AG04449 (cell line): ENCODE data around the gene PDE4D.
"Not testable (repeated sequence)": the region's sequence is repeated elsewhere in the genome, so short reads cannot be mapped to it uniquely, and the experiment has no call there.

Experiments
- CTCF ChIA-PET: fragments of 350-600 bp; formaldehyde crosslinking; extraction: SDS; loops from one replicate; lab custom pipeline; 2021; ENCODE audit warnings: antibody characterized with exemption; lab: Yijun Ruan, JAX
- POLR2A ChIA-PET: fragments of 400-600, 350-600 bp; formaldehyde crosslinking; extraction: SDS; loops from one replicate; lab custom pipeline; 2020; ENCODE audit warnings: antibody characterized with exemption, inconsistent platforms; lab: Yijun Ruan, JAX
- DNase-seq: peaks from one replicate; pipeline ENCODE4 v3.0.0-alpha.2; 2010; ENCODE audit warnings: low read depth, low spot score
- H3K4me3 ChIP-seq: 2 replicates; pipeline ENCODE4 v1.5.1; 2011; ENCODE audit warnings: low read depth, mild to moderate bottlenecking, control low read depth, low read length
- CTCF ChIP-seq: IDR thresholded peaks from one replicate; pipeline ENCODE4 v1.5.1; 2011; ENCODE audit warnings: mild to moderate bottlenecking, moderate library complexity, low read length, control low read depth, inconsistent platforms; ENCODE audit not compliant: insufficient read depth; ENCODE audit errors: missing control alignments

PDE4D gene

GRCh38 chr5:59416451-59416850 lies 477.1 kb downstream of the PDE4D start:
- ChIA-PET CTCF (no interaction called here), POLR2A (no interaction called here)
- DNase-seq: no peak
- no peak for TF ChIP-seq CTCF
- H3K4me3 ChIP-seq: no peak overlapping the region

- no peak for TF ChIP-seq CTCF
- ChIA-PET POLR2A (no interaction called here), CTCF (no interaction called here)
- no peak for DNase-seq
- no peak overlapping the region for H3K4me3 ChIP-seq
These were observed 477.5 kb downstream of the PDE4D start for GRCh38 chr5:59416026-59416425.

- ChIA-PET CTCF (no interaction called here), POLR2A (no interaction called here)
- no peak overlapping the region for H3K4me3 ChIP-seq
- TF ChIP-seq CTCF: no peak
- no peak for DNase-seq
These were observed 481.1 kb downstream of the PDE4D start for GRCh38 chr5:59412428-59412827.

- DNase-seq, POLR2A ChIA-PET, CTCF ChIA-PET, H3K4me3 ChIP-seq: not testable (repeated sequence)
These were observed 484.5 kb downstream of the PDE4D start for GRCh38 chr5:59408997-59409396.

- TF ChIP-seq CTCF: no peak
- ChIA-PET CTCF (no interaction called here), POLR2A (no interaction called here)
- no peak for DNase-seq
- no peak overlapping the region for H3K4me3 ChIP-seq
These were observed 485.6 kb downstream of the PDE4D start for GRCh38 chr5:59407967-59408366.

GRCh38 chr5:59401637-59402036 lies 491.9 kb downstream of the PDE4D start:
- CTCF ChIA-PET: interaction anchor here (1.1 to 1.3 kb wide), 4 partner anchors 11 to 399 kb away, joined by 3 to 5 read pairs (median 4); no protein-coding TSS in a partner anchor

GRCh38 chr5:59394956-59395355 lies 498.6 kb downstream of the PDE4D start:
- CTCF ChIA-PET, H3K4me3 ChIP-seq, DNase-seq, POLR2A ChIA-PET: not testable (repeated sequence)

More at GRCh38 chr5:59401637-59402036, 491.9 kb downstream of the PDE4D start:
- H3K4me3 ChIP-seq: no peak overlapping the region
- DNase-seq: no peak
- POLR2A ChIA-PET: no interaction called here
- TF ChIP-seq CTCF: no peak
